Neural progenitor cell (in vitro differentiated cells): Measurements from ENCODE around the gene HMOX1.

Experiments used
- EZH2 ChIP-seq: fragments of 200-600 bp; sonication (generic); IDR thresholded peaks from 2 replicates; pipeline ENCODE4 v1.6.1; 2017; ENCODE audit warnings: antibody characterized with exemption, mild to moderate bottlenecking, moderate library complexity
- TF ChIP-seq, protein P1 (sequence below): fragments of 200-600 bp; sonication (generic); IDR thresholded peaks from 2 replicates; pipeline ENCODE4 v1.5.1; 2017; ENCODE audit warnings: antibody characterized with exemption, mild to moderate bottlenecking

- TF ChIP-seq, protein P1, sequence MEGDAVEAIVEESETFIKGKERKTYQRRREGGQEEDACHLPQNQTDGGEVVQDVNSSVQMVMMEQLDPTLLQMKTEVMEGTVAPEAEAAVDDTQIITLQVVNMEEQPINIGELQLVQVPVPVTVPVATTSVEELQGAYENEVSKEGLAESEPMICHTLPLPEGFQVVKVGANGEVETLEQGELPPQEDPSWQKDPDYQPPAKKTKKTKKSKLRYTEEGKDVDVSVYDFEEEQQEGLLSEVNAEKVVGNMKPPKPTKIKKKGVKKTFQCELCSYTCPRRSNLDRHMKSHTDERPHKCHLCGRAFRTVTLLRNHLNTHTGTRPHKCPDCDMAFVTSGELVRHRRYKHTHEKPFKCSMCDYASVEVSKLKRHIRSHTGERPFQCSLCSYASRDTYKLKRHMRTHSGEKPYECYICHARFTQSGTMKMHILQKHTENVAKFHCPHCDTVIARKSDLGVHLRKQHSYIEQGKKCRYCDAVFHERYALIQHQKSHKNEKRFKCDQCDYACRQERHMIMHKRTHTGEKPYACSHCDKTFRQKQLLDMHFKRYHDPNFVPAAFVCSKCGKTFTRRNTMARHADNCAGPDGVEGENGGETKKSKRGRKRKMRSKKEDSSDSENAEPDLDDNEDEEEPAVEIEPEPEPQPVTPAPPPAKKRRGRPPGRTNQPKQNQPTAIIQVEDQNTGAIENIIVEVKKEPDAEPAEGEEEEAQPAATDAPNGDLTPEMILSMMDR, result no peak
- TF ChIP-seq EZH2, result no peak
Observed at GRCh38 chr22:35425971-35426800, 45.3 kb downstream of the HMOX1 start.
